A549 (cell line): ENCODE data around the gene LMNB1.
A peak's percentile ranks its signal among the peaks of the same experiment; 100 is the strongest.

ENCODE experiments used
- CEBPB ChIP-seq, 2 experiments: fragments of >200 bp in 1 of 2; sonication (Bioruptor Twin) in 1 of 2; formaldehyde crosslinking in 1 of 2; IDR thresholded peaks; 2 replicates each; pipeline ENCODE4 v1.6.1; 2012 to 2016
- EP300 ChIP-seq, 2 experiments: fragments of >200 bp; sonication (Bioruptor Twin); formaldehyde crosslinking; IDR thresholded peaks; 2 replicates in 1 of 2; 3 replicates in 1 of 2; pipeline ENCODE4 v1.6.1; 2016 to 2017
- MAFK ChIP-seq: fragments of 450-650 bp; IDR thresholded peaks from 2 replicates; pipeline ENCODE4 v1.6.1; 2014; ENCODE audit not compliant: partially characterized antibody
- MYC ChIP-seq: IDR thresholded peaks from 2 replicates; pipeline ENCODE4 v1.6.1; 2012; ENCODE audit warnings: mild to moderate bottlenecking, inconsistent platforms, low read length, improper control_type of control experiment, borderline replicate concordance
- POLR2A ChIP-seq: IDR thresholded peaks from 2 replicates; pipeline ENCODE4 v1.6.1; 2012; ENCODE audit warnings: mild to moderate bottlenecking, low read length
- POLR2AphosphoS2 ChIP-seq: conservative IDR thresholded peaks from 2 replicates; pipeline ENCODE4 v1.6.1; 2012; ENCODE audit warnings: low read length, improper control_type of control experiment, inconsistent platforms
- REST ChIP-seq: fragments of 200-600 bp; sonication (generic); IDR thresholded peaks from 2 replicates; pipeline ENCODE4 v1.6.1; 2016; ENCODE audit warnings: antibody characterized with exemption, mild to moderate bottlenecking, moderate library complexity
- SMC3 ChIP-seq: fragments of >200 bp; sonication (Bioruptor Twin); formaldehyde crosslinking; IDR thresholded peaks from 3 replicates; pipeline ENCODE4 v1.6.1; 2018; ENCODE audit warnings: inconsistent platforms
- TF ChIP-seq, protein P1 (sequence below): fragments of >200 bp; sonication (Bioruptor Twin); formaldehyde crosslinking; IDR thresholded peaks from 3 replicates; pipeline ENCODE4 v1.5.1; 2016

DNA sequence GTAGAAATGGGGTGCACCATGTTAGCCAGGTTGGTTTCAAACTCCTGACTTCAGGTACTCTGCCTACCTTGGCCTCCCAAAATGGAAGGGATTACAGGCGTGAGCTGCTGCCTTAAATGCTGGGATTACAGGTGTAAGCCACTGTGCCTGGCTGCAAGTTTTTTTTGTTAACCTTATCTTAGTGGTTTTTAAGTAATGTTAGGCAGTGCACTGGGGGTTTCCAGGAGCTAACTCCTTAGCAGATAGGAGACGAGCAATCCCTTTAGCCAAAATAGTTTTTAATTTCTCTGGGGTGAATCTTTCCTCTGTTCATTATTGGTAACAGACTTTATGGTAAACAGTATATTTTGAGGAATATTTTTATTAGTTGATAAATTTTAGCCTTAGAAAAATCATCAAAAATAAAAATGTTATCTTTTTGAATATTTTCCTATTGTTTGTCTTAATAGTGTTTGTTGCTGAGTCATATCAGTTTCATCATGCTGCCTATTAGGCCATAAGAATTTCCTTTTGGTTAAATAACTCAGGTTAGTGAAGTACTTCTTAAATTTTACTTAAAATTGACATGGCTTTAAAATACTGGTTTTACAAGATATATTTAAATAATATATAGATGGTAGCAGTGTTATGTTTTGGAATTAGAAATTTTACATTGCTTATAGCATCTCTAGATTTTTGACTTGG lies 37.9 kb downstream of the LMNB1 start:
- TF ChIP-seq, protein P1, sequence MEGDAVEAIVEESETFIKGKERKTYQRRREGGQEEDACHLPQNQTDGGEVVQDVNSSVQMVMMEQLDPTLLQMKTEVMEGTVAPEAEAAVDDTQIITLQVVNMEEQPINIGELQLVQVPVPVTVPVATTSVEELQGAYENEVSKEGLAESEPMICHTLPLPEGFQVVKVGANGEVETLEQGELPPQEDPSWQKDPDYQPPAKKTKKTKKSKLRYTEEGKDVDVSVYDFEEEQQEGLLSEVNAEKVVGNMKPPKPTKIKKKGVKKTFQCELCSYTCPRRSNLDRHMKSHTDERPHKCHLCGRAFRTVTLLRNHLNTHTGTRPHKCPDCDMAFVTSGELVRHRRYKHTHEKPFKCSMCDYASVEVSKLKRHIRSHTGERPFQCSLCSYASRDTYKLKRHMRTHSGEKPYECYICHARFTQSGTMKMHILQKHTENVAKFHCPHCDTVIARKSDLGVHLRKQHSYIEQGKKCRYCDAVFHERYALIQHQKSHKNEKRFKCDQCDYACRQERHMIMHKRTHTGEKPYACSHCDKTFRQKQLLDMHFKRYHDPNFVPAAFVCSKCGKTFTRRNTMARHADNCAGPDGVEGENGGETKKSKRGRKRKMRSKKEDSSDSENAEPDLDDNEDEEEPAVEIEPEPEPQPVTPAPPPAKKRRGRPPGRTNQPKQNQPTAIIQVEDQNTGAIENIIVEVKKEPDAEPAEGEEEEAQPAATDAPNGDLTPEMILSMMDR = no peak
- TF ChIP-seq MAFK = peak; percentile 68
- TF ChIP-seq EP300 (IDR thresholded peaks at IDR 0.05) = no peak
- TF ChIP-seq REST = no peak
- TF ChIP-seq SMC3 = no peak
- TF ChIP-seq MYC = no peak
- no peak for TF ChIP-seq POLR2A
- no peak for TF ChIP-seq POLR2AphosphoS2
- peak in 1 of 2 experiments; percentile 59; a peak in 1 of 4 replicates for TF ChIP-seq CEBPB (IDR thresholded peaks at IDR 0.05)
